HG03378 (cell line): Measurements from ENCODE around the gene PCDHGA1.

Experiments used
- ATAC-seq: cut with Tn5 transposase; IDR thresholded peaks from one replicate; pipeline ENCODE4 v1.9.1; 2021; ENCODE audit warnings: mild to moderate bottlenecking, moderate library complexity; ENCODE audit not compliant: unreplicated experiment

PCDHGA1 gene

DNA sequence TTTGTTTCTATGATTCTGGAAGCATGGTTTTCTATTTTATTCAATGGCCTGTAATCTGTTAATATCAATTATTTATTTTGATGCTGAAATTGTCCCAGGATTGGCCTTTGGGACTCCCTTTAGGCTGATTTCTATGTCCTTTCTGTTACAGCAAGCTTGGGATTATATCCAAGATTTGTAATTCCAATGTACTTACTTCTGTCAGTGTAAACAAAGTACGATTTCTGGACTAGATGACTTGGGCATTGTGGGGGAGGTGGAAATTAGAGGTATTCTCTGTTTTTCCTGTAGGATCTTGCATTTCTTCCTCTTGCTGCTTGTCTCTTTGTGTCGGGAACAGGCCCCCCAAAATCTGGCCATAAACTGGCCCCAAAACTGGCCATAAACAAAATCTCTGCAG, 103.7 kb downstream of the PCDHGA1 start:
- ATAC-seq: no peak

GRCh38 chr5:141437221-141437620, 106.9 kb downstream of the PCDHGA1 start:
- no peak for ATAC-seq

DNA sequence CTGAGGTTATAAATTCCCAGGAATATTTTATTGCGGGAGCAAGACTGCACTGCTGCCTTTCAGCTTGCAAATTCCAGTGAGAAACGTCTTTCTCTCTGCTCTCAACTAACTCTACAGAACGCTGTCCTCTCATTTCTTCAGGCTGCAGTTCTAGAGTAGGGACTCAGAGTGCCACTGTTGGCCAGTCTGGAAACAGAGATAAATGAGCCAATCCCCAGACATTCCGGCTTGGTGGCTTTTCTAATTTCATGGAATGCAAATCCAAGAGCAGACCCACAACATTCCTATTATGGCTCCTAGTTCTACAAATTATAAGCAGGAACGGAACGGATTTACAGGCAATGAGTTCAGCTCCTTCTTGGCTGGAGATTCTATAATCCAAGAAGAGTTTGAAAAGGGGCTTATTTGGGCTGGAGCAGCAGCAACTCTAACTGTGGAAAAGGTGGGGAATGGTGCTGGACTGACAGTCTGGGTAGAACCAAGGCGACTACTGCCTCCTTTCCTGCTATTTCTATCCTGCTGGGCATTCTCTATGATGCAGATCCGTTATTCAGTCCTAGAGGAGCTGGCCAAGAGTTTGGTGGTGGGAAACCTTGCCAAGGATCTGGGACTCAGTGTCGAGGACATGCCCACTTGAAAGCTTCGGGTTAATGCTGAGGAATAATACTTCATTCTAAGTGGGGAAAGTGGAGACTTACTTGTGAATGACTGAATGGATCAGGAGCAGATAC, 109.3 kb downstream of the PCDHGA1 start:
- ATAC-seq: no peak

- no peak for ATAC-seq
Measured at GRCh38 chr5:141440341-141440740, 110.0 kb downstream of the PCDHGA1 start.

DNA sequence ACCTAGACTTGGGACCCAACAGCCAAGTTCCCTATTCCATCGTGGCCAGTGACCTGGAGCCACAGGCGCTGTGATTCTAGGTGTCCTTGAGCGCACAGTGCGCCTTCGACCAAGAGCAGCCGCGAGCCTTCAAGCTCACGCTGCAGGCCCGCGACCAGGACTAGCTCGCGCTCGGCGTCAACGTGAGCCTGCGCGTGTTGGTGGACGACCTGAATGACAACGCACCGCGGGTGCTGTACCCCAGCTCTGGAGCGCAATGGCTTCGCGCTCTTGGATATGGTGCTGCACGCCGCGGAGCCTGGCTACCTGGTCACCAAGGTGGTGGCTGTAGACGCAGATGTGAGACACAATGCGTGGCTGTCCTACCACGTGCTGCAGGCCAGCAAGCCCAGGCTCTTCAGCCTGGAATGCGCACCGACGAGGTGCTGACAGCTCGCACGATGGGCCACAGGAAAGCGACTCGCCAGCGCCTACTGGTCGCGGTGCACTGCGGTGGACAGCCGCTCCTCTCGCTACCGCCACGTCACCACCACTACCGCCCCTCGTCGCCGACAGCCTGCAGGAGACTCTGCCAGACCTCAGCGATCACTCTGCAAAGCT, 111.4 kb downstream of the PCDHGA1 start:
- no peak for ATAC-seq

DNA sequence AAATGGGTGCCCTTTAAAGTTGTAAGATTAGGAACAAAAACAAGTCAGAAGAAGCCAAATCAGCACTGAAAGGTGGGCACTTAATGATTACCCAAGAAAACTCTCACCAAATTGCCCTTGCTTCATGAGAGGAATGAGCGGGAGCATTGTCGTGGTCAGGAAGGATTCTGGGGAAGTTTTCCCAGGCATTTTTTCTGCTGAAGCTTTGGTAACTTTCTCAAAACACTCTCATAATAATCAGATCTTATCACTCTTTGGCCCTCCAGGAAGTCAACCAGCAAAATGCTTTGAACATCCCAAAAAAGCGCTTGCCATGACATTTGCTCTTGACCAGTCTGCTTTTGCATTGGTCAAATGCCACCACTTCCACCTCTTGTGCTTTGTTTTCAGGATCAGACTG, 135.0 kb downstream of the PCDHGA1 start:
- no peak for ATAC-seq

GRCh38 chr5:141475625-141476131, 145.4 kb downstream of the PCDHGA1 start, which contains the start of gene PCDHGC3:
TSS of gene PCDHGC3 (plus strand) at chr5:141475966. CDS start at chr5:141476117, 151 bp downstream.
- peak; percentile 96 for ATAC-seq

- peak; percentile 23 for ATAC-seq
Measured at GRCh38 chr5:141476132-141476911, 146.0 kb downstream of the PCDHGA1 start.

DNA sequence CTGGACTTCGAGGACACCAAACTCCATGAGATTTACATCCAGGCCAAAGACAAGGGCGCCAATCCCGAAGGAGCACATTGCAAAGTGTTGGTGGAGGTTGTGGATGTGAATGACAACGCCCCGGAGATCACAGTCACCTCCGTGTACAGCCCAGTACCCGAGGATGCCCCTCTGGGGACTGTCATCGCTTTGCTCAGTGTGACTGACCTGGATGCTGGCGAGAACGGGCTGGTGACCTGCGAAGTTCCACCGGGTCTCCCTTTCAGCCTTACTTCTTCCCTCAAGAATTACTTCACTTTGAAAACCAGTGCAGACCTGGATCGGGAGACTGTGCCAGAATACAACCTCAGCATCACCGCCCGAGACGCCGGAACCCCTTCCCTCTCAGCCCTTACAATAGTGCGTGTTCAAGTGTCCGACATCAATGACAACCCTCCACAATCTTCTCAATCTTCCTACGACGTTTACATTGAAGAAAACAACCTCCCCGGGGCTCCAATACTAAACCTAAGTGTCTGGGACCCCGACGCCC, 146.8 kb downstream of the PCDHGA1 start:
- ATAC-seq: no peak

- ATAC-seq: no peak
Measured at GRCh38 chr5:141477815-141478214, 147.5 kb downstream of the PCDHGA1 start.

GRCh38 chr5:141478321-141478945, 148.1 kb downstream of the PCDHGA1 start:
- no peak for ATAC-seq

- ATAC-seq: no peak
Measured at GRCh38 chr5:141479776-141480175, 149.5 kb downstream of the PCDHGA1 start.

- ATAC-seq: no peak
Measured at GRCh38 chr5:141483902-141484301, 153.6 kb downstream of the PCDHGA1 start.

- no peak for ATAC-seq
Measured at GRCh38 chr5:141484310-141484640, 154.0 kb downstream of the PCDHGA1 start.

DNA sequence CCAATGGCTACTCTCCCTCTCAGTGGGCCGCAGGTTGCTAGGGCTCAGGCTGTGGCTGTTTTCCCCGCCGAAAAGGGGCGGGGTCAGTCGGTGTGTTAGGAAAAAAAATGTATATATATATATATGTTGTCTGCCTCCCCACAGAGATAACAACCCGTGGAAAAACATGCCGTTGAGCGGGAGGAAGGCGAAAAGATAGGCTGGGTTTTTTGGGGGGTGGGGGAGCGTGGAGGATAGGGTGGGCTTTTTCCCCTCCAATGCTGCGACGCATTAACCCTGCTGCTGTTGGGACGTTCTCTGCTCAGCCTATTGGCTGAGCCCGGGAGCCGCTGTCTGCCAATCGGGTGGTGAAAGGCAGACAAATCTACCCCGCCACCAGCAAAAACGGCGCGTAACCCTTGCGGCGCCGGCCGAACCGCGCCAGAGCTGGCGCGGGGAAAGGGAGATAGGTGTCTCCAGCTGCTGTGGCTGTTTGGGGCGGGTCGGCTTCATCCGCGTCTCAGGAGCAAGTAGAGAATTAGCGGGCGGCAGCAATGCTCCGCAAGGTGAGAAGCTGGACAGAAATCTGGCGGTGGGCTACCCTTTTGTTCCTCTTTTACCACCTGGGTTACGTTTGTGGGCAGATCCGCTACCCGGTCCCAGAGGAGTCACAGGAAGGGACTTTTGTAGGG, 154.5 kb downstream of the PCDHGA1 start, which contains the start of gene PCDHGC4:
Gene PCDHGC4 (plus strand): TSS at position 390 of the 671 bp plus-strand sequence. CDS start 144 bp downstream, at position 534.
- no peak for ATAC-seq

- ATAC-seq: no peak
Measured at GRCh38 chr5:141485321-141486055, 155.2 kb downstream of the PCDHGA1 start.

DNA sequence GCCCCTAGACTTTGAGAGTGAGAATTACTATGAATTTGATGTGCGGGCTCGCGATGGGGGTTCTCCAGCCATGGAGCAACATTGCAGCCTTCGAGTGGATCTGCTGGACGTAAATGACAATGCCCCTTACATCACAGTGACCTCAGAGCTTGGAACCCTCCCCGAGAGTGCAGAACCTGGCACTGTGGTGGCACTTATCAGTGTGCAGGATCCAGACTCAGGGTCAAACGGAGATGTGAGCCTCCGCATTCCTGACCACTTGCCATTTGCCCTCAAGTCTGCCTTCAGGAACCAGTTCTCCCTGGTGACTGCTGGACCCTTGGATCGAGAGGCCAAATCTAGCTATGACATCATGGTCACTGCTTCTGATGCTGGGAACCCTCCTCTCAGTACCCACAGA, 155.8 kb downstream of the PCDHGA1 start:
- ATAC-seq: no peak

GRCh38 chr5:141487131-141487530, 156.8 kb downstream of the PCDHGA1 start:
- ATAC-seq: no peak
